Stimulated activated CD4-positive, alpha-beta T cell treated with anti-CD3 and anti-CD28 coated beads, Interleukin-2, amount 100 ng/mL, for 24 hours (primary cell): ENCODE measurements around the gene KCNMB1.
"Not testable (repeated sequence)": the region's sequence is repeated elsewhere in the genome, so short reads cannot be mapped to it uniquely, and the experiment has no call there.

Experiments
- DNase-seq, 2 donors: peaks; one replicate each; pipeline ENCODE4 v3.0.0-alpha.2; 2020

Gene KCNMB1

GRCh38 chr5:170413897-170414296, 24.7 kb upstream of the KCNMB1 start:
- no peak for DNase-seq

GRCh38 chr5:170411100-170411499, 21.9 kb upstream of the KCNMB1 start:
- DNase-seq: no peak

- DNase-seq: no peak
These were observed 21.2 kb upstream of the KCNMB1 start for GRCh38 chr5:170410401-170410800.

GRCh38 chr5:170408877-170409660, 19.9 kb upstream of the KCNMB1 start:
- DNase-seq: no peak

- no peak for DNase-seq
These were observed 19.1 kb upstream of the KCNMB1 start for GRCh38 chr5:170408226-170408625.

- DNase-seq: no peak
These were observed 17.9 kb upstream of the KCNMB1 start for GRCh38 chr5:170407062-170407461.

- DNase-seq: no peak
These were observed 16.6 kb upstream of the KCNMB1 start for GRCh38 chr5:170405817-170406216.

GRCh38 chr5:170404398-170404797, 15.2 kb upstream of the KCNMB1 start:
- DNase-seq: no peak

GRCh38 chr5:170403675-170404074, 14.5 kb upstream of the KCNMB1 start:
- no peak for DNase-seq

- no peak for DNase-seq
These were observed 13.3 kb upstream of the KCNMB1 start for GRCh38 chr5:170402508-170402907.

- DNase-seq: no peak
These were observed 7.9 kb upstream of the KCNMB1 start for GRCh38 chr5:170397059-170397458.

- DNase-seq: no peak
These were observed 4.8 kb upstream of the KCNMB1 start for GRCh38 chr5:170393958-170394357.

GRCh38 chr5:170393235-170393634, 4.1 kb upstream of the KCNMB1 start:
- DNase-seq: peak; percentile 46 to 47

GRCh38 chr5:170390472-170390871, 1.3 kb upstream of the KCNMB1 start:
- DNase-seq: no peak

- DNase-seq: no peak
These were observed 354 bp upstream of the KCNMB1 start for GRCh38 chr5:170389550-170389892.

GRCh38 chr5:170387775-170388639, 1.2 kb downstream of the KCNMB1 start:
- no peak for DNase-seq

- DNase-seq: no peak
These were observed 2.3 kb downstream of the KCNMB1 start for GRCh38 chr5:170386743-170387395.

- no peak for DNase-seq
These were observed 5.9 kb downstream of the KCNMB1 start for GRCh38 chr5:170383227-170383626.

- DNase-seq: no peak
These were observed 6.4 kb downstream of the KCNMB1 start for GRCh38 chr5:170382790-170383189.

- no peak for DNase-seq
These were observed 8.7 kb downstream of the KCNMB1 start for GRCh38 chr5:170380361-170380951.

- no peak for DNase-seq
These were observed 10.4 kb downstream of the KCNMB1 start for GRCh38 chr5:170378740-170379139.

GRCh38 chr5:170377027-170377426, 12.1 kb downstream of the KCNMB1 start:
- no peak for DNase-seq

GRCh38 chr5:170376526-170376925, 12.6 kb downstream of the KCNMB1 start:
- not testable (repeated sequence) for DNase-seq
